Neural cell (in vitro differentiated cells): ENCODE measurements around the gene MAP6.

Experiments used
- EP300 ChIP-seq: fragments of 450-650 bp; conservative IDR thresholded peaks from 2 replicates; pipeline ENCODE4 v1.6.1; 2014; ENCODE audit warnings: antibody characterized with exemption, mild to moderate bottlenecking, moderate library complexity; ENCODE audit not compliant: poor library complexity, severe bottlenecking
- REST ChIP-seq: IDR thresholded peaks from 2 replicates; pipeline ENCODE4 v1.6.1; 2012; ENCODE audit warnings: borderline replicate concordance
- TAF1 ChIP-seq: IDR thresholded peaks from 2 replicates; pipeline ENCODE4 v1.6.1; 2012; ENCODE audit warnings: low read depth
- TF ChIP-seq, protein P1 (sequence below): fragments of 450-650 bp; IDR thresholded peaks from 2 replicates; pipeline ENCODE4 v1.5.1; 2014; ENCODE audit warnings: antibody characterized with exemption, mild to moderate bottlenecking, moderate library complexity; ENCODE audit not compliant: poor library complexity, severe bottlenecking

GRCh38 chr11:75591966-75592365 lies 76.9 kb downstream of the MAP6 start:
- TF ChIP-seq, protein P1, sequence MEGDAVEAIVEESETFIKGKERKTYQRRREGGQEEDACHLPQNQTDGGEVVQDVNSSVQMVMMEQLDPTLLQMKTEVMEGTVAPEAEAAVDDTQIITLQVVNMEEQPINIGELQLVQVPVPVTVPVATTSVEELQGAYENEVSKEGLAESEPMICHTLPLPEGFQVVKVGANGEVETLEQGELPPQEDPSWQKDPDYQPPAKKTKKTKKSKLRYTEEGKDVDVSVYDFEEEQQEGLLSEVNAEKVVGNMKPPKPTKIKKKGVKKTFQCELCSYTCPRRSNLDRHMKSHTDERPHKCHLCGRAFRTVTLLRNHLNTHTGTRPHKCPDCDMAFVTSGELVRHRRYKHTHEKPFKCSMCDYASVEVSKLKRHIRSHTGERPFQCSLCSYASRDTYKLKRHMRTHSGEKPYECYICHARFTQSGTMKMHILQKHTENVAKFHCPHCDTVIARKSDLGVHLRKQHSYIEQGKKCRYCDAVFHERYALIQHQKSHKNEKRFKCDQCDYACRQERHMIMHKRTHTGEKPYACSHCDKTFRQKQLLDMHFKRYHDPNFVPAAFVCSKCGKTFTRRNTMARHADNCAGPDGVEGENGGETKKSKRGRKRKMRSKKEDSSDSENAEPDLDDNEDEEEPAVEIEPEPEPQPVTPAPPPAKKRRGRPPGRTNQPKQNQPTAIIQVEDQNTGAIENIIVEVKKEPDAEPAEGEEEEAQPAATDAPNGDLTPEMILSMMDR = no peak
- no peak for TF ChIP-seq REST
- no peak for TF ChIP-seq EP300
- TF ChIP-seq TAF1 = no peak
